ENCODE data around the gene MSANTD2. TPM values are rescaled to one million over a fixed set of nuclear protein-coding genes. Genes with fewer than 3 reads are reported as not detected.

The MSANTD2 gene
- total RNA-seq, 1 experiment from 2014 or later = 8.6 TPM

GRCh38 chr11:124844664-124845079 is 44.5 kb upstream of the MSANTD2 start:
- RAD21 ChIA-PET (ENCODE audit: low non-redundant PET in 1 of 2, low total read pairs in 2 of 2, uncharacterized antibody in 2 of 2, unreplicated experiment in 2 of 2) = no interaction called here
- no TSS peak for BruUV-seq (replicated peaks)
- intact Hi-C loops (cut with micrococcal nuclease) = no loop called here
- Histone ChIP-seq H3K79me2 (ENCODE audit: insufficient read depth, low read length) (no peaks in the 10 kb centered on the region), H2AFZ (ENCODE audit: low read depth, low read length, poor library complexity, severe bottlenecking) (no peak overlapping the region), H3K9me3 (ENCODE audit: control insufficient read depth in 1 of 2, insufficient read depth in 1 of 2, low read depth in 1 of 2, low read length in 2 of 2) (no peaks in the 10 kb centered on the region), H4K20me1 (ENCODE audit: insufficient read depth) (no peaks in the 10 kb centered on the region), H3K36me3 (ENCODE audit: control insufficient read depth in 1 of 2, insufficient read depth in 2 of 2, low read length in 2 of 2) (no peaks in the 10 kb centered on the region), H3K4me1 (ENCODE audit: control insufficient read depth in 1 of 2, insufficient read depth in 2 of 2, low read length in 2 of 2) (no peaks in the 10 kb centered on the region), H3K4me2 (ENCODE audit: low read length) (no peak overlapping the region), H3K9me2 (ENCODE audit: insufficient read depth) (no peaks in the 10 kb centered on the region), H3K4me3 (replicated peaks in 1 of 2; ENCODE audit: low read depth in 1 of 2, low read length in 2 of 2) (no peak overlapping the region), H3K27me3 (ENCODE audit: insufficient read depth, low read length) (peaks cover 64% of the 10 kb centered on the region), H3K9ac (ENCODE audit: low read length) (no peak overlapping the region), H3K27ac (ENCODE audit: low read depth, low read length) (no peak overlapping the region)
- POLR2A ChIA-PET = no interaction called here
- DNase-seq (ENCODE audit: low read depth, low spot score) (no peak), ATAC-seq (no peak)
- CTCF ChIA-PET = no interaction called here
- TF ChIP-seq POLR2AphosphoS5 (IDR thresholded peaks at IDR 0.05; ENCODE audit: low read depth, low read length) = no peak
- TF ChIP-seq ATF3 (IDR thresholded peaks at IDR 0.05) = no peak
- no peak for TF ChIP-seq CBX3 (IDR thresholded peaks at IDR 0.05; ENCODE audit: low read depth)
- no peak for TF ChIP-seq YY1 (IDR thresholded peaks at IDR 0.05; ENCODE audit: extremely low read depth, insufficient replicate concordance, low read depth, low read length)
- TF ChIP-seq EZH2 (IDR thresholded peaks at IDR 0.05) = no peak
- TF ChIP-seq EZH2phosphoT487 (IDR thresholded peaks at IDR 0.05; ENCODE audit: borderline replicate concordance) = no peak
- TF ChIP-seq EGR1 (IDR thresholded peaks at IDR 0.05; ENCODE audit: low read depth) = no peak
- no peak for TF ChIP-seq CTCF (IDR thresholded peaks at IDR 0.05 in 2 of 3, conservative IDR thresholded peaks at IDR 0.05 in 1 of 3; ENCODE audit: borderline replicate concordance in 1 of 3, insufficient read depth in 1 of 3, low read depth in 2 of 3, low read length in 2 of 3)
- no peak for TF ChIP-seq TCF7L2 (IDR thresholded peaks at IDR 0.05; ENCODE audit: borderline replicate concordance, extremely low read depth, insufficient read depth, insufficient read length)
- TF ChIP-seq JUND (IDR thresholded peaks at IDR 0.05) = no peak

All from HCT116 (cell line).